Thyroid gland (tissue), 4 donors: ENCODE data around the gene FKBP6.
"Not testable (repeated sequence)": the region's sequence is repeated elsewhere in the genome, so short reads cannot be mapped to it uniquely, and the experiment has no call there.

ENCODE experiments used
- POLR2A ChIP-seq, 2 donors: fragments of 450-650 bp; IDR thresholded peaks; one replicate each; pipeline ENCODE4 v1.6.1; 2017; ENCODE audit warnings: antibody characterized with exemption in 2 of 2, mild to moderate bottlenecking in 2 of 2, moderate library complexity in 1 of 2
- TF ChIP-seq, protein P1 (sequence below), 6 experiments: fragments of 200-600 bp in 3 of 6; fragments of 450-650 bp in 3 of 6; sonication (generic) in 3 of 6; IDR thresholded peaks; one replicate each; pipeline ENCODE4 v1.5.1; 2016 to 2019; ENCODE audit warnings: antibody characterized with exemption in 6 of 6, mild to moderate bottlenecking in 2 of 6, inconsistent platforms in 1 of 6, moderate library complexity in 1 of 6

DNA sequence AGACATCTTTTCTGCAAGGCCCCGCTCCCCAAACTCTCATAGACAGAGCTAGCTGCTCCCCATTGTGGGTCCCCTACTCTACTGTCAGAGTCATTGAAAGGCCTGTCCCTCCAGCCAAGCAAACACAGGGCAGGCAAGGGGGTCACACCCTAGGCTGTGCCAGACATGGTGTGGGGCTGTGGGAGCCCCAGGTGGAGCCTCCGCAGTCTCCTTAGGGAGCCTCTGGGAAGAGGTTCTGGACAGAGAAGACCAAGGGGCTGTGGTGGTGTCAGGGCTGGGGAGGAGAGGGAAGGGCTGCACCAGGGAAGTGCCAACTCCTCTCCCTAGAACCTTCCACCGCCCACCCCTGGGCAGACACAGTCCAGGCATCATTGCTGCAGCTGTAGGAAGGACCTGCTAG, 76.9 kb downstream of the FKBP6 start:
- TF ChIP-seq, protein P1, sequence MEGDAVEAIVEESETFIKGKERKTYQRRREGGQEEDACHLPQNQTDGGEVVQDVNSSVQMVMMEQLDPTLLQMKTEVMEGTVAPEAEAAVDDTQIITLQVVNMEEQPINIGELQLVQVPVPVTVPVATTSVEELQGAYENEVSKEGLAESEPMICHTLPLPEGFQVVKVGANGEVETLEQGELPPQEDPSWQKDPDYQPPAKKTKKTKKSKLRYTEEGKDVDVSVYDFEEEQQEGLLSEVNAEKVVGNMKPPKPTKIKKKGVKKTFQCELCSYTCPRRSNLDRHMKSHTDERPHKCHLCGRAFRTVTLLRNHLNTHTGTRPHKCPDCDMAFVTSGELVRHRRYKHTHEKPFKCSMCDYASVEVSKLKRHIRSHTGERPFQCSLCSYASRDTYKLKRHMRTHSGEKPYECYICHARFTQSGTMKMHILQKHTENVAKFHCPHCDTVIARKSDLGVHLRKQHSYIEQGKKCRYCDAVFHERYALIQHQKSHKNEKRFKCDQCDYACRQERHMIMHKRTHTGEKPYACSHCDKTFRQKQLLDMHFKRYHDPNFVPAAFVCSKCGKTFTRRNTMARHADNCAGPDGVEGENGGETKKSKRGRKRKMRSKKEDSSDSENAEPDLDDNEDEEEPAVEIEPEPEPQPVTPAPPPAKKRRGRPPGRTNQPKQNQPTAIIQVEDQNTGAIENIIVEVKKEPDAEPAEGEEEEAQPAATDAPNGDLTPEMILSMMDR (IDR thresholded peaks at IDR 0.05), result not testable (repeated sequence)
- TF ChIP-seq POLR2A (IDR thresholded peaks at IDR 0.05), result not testable (repeated sequence)
